HEK293 (cell line): ENCODE data around the gene CYS1.

Experiments used
- CTCF ChIA-PET: fragments of 350-600 bp; formaldehyde crosslinking; extraction: SDS; loops from one replicate; lab custom pipeline; 2021; ENCODE audit warnings: antibody characterized with exemption; lab: Yijun Ruan, JAX
- POLR2A ChIA-PET: fragments of 300-600 bp; formaldehyde crosslinking; extraction: SDS; loops from one replicate; lab custom pipeline; 2020; ENCODE audit warnings: antibody characterized with exemption, inconsistent platforms; lab: Yijun Ruan, JAX
- H3K27ac ChIP-seq: fragments of 200-500 bp; sonication (Bioruptor generic); 2 replicates; pipeline ENCODE4 v1.5.1; 2014; ENCODE audit warnings: low read depth, low read length, control low read depth, inconsistent platforms; ENCODE audit errors: extremely low read depth
- H3K36me3 ChIP-seq, 2 experiments: fragments of 200-500 bp in 1 of 2; sonication (Bioruptor generic) in 1 of 2; 1 replicate in 1 of 2; 2 replicates in 1 of 2; pipeline ENCODE4 v1.5.1; 2014 to 2017; ENCODE audit warnings: inconsistent platforms in 2 of 2, low read length in 2 of 2; ENCODE audit not compliant: control insufficient read depth in 2 of 2, insufficient read depth in 1 of 2
- H3K4me1 ChIP-seq: fragments of 200-500 bp; sonication (Bioruptor generic); 2 replicates; pipeline ENCODE4 v1.5.1; 2014; ENCODE audit warnings: mild to moderate bottlenecking, low read length, inconsistent platforms; ENCODE audit not compliant: control insufficient read depth, insufficient read depth
- H3K4me3 ChIP-seq: 2 replicates; pipeline ENCODE4 v1.5.1; 2011; ENCODE audit warnings: low read depth, mild to moderate bottlenecking, control low read depth, low read length, moderate library complexity
- H3K9me3 ChIP-seq: fragments of 200-500 bp; sonication (Bioruptor generic); 2 replicates; pipeline ENCODE4 v1.5.1; 2014; ENCODE audit warnings: low read depth, low read length, inconsistent platforms; ENCODE audit not compliant: control insufficient read depth, insufficient read depth
- BCL11B ChIP-seq: fragments of 450-650 bp; formaldehyde crosslinking; IDR thresholded peaks from 2 replicates; pipeline ENCODE4 v1.5.1; 2016; ENCODE audit warnings: low read depth, missing biosample characterization, missing genetic modification characterization
- GLI4 ChIP-seq: fragments of 450-650 bp; formaldehyde crosslinking; IDR thresholded peaks from 2 replicates; pipeline ENCODE4 v1.5.1; 2016; ENCODE audit warnings: missing biosample characterization, missing genetic modification characterization
- GLIS1 ChIP-seq: fragments of 450-650 bp; formaldehyde crosslinking; IDR thresholded peaks from 2 replicates; pipeline ENCODE4 v1.5.1; 2016; ENCODE audit warnings: missing biosample characterization, missing genetic modification characterization
- GLIS2 ChIP-seq: fragments of 450-650 bp; formaldehyde crosslinking; IDR thresholded peaks from 2 replicates; pipeline ENCODE4 v1.5.1; 2016; ENCODE audit warnings: missing biosample characterization, missing genetic modification characterization
- HOXD13 ChIP-seq: sonication (generic); formaldehyde crosslinking; IDR thresholded peaks from 2 replicates; pipeline ENCODE4 v1.8.0; 2022; ENCODE audit warnings: missing genetic modification reagents, borderline replicate concordance
- MEIS1 ChIP-seq: sonication (generic); formaldehyde crosslinking; IDR thresholded peaks from 2 replicates; pipeline ENCODE4 v1.8.1; 2022; ENCODE audit warnings: missing genetic modification reagents, mild to moderate bottlenecking, borderline replicate concordance
- SCRT2 ChIP-seq: fragments of 450-650 bp; formaldehyde crosslinking; IDR thresholded peaks from 2 replicates; pipeline ENCODE4 v1.5.1; 2016; ENCODE audit warnings: missing biosample characterization, missing genetic modification characterization
- ZNF10 ChIP-seq: fragments of 450-650 bp; formaldehyde crosslinking; IDR thresholded peaks from 2 replicates; pipeline ENCODE4 v1.5.1; 2017; ENCODE audit warnings: missing biosample characterization, missing genetic modification characterization
- ZNF138 ChIP-seq: fragments of 450-650 bp; formaldehyde crosslinking; IDR thresholded peaks from 2 replicates; pipeline ENCODE4 v1.5.1; 2016; ENCODE audit warnings: missing biosample characterization, missing genetic modification characterization, borderline replicate concordance
- ZNF341 ChIP-seq: fragments of 450-650 bp; formaldehyde crosslinking; IDR thresholded peaks from 2 replicates; pipeline ENCODE4; 2016; ENCODE audit warnings: low read depth, missing biosample characterization, missing genetic modification characterization
- ZNF433 ChIP-seq: fragments of 450-650 bp; formaldehyde crosslinking; IDR thresholded peaks from 2 replicates; pipeline ENCODE4 v1.5.1; 2016; ENCODE audit warnings: missing biosample characterization, missing genetic modification characterization, low read depth
- ZNF544 ChIP-seq: fragments of 450-650 bp; formaldehyde crosslinking; IDR thresholded peaks from 2 replicates; pipeline ENCODE4 v1.5.0; 2017; ENCODE audit warnings: missing biosample characterization, missing genetic modification characterization
- ZNF555 ChIP-seq: fragments of 450-650 bp; formaldehyde crosslinking; conservative IDR thresholded peaks from 2 replicates; pipeline ENCODE4 v1.5.1; 2017; ENCODE audit warnings: missing biosample characterization, mild to moderate bottlenecking, missing genetic modification characterization, inconsistent platforms
- ZNF677 ChIP-seq: fragments of 450-650 bp; IDR thresholded peaks from 2 replicates; pipeline ENCODE4 v1.5.0; 2018; ENCODE audit warnings: missing biosample characterization, mild to moderate bottlenecking, missing genetic modification characterization, moderate library complexity
- ZNF707 ChIP-seq: fragments of 450-650 bp; formaldehyde crosslinking; IDR thresholded peaks from 2 replicates; pipeline ENCODE4 v1.5.1; 2016; ENCODE audit warnings: missing biosample characterization, missing genetic modification characterization
- TF ChIP-seq, protein P1 (sequence below): fragments of 450-650 bp; formaldehyde crosslinking; IDR thresholded peaks from 2 replicates; pipeline ENCODE4 v1.5.1; 2016; ENCODE audit warnings: missing biosample characterization, missing genetic modification characterization
- TF ChIP-seq, protein P2 (sequence below): fragments of 450-650 bp; formaldehyde crosslinking; IDR thresholded peaks from 2 replicates; pipeline ENCODE4 v1.5.1; 2016; ENCODE audit warnings: missing biosample characterization, missing genetic modification characterization

CYS1 gene

DNA sequence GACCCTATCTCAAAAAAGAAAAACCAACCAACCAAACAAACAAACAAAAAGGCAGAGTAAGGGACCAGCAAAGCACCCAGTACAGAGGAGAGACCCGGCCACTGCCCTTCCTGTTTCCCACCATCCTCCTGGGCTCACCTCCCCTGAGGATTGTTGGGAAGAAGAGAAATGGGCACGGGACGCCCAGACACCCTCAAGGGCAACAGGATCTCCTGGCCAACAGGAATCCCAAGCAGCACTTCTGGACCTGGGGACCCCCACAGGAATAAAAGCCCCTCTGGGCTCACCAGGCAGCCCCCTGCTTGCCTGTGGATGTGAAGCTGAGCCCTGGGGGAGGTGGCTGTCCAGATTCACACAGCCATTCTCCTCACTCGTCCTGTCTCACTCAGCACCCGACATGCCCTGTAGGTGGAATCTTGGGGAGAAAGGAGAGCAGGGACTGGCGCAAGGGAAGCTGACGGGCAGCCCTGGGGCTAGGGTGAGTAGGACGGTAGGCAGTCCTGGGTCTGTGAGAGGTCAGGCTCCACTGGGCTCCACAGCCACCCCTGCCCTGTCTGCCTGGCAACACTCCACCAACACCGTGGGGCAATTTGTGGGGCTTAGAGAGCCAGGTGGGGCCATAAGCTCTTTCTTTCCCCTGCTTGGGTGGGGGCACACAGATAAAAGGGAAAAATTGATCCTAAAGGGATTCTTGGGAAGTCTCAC lies 18.8 kb downstream of the CYS1 start:
- no peak overlapping the region for H3K4me3 ChIP-seq
- H3K27ac ChIP-seq: no peak overlapping the region
- H3K9me3 ChIP-seq: no peaks in the 10 kb centered on the region
- TF ChIP-seq GLIS1 (tag by site-specific recombination): 0 out of 2 replicates have a peak, but pooled peaks have one; percentile 7
- TF ChIP-seq, protein P1, sequence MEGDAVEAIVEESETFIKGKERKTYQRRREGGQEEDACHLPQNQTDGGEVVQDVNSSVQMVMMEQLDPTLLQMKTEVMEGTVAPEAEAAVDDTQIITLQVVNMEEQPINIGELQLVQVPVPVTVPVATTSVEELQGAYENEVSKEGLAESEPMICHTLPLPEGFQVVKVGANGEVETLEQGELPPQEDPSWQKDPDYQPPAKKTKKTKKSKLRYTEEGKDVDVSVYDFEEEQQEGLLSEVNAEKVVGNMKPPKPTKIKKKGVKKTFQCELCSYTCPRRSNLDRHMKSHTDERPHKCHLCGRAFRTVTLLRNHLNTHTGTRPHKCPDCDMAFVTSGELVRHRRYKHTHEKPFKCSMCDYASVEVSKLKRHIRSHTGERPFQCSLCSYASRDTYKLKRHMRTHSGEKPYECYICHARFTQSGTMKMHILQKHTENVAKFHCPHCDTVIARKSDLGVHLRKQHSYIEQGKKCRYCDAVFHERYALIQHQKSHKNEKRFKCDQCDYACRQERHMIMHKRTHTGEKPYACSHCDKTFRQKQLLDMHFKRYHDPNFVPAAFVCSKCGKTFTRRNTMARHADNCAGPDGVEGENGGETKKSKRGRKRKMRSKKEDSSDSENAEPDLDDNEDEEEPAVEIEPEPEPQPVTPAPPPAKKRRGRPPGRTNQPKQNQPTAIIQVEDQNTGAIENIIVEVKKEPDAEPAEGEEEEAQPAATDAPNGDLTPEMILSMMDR (tag by site-specific recombination): no peak
- 0 out of 2 replicates have a peak, but pooled peaks have one; percentile 9 for TF ChIP-seq ZNF341 (tag by site-specific recombination)
- TF ChIP-seq ZNF677 (tag by site-specific recombination): no peak
- no peak for TF ChIP-seq ZNF544 (tag by site-specific recombination)
- H3K4me1 ChIP-seq: no peaks in the 10 kb centered on the region; the same call in 1 of the 2 replicates
- ChIA-PET POLR2A (no interaction called here), CTCF (interaction anchor here (0.6 to 1.7 kb wide), 5 partner anchors 8 to 391 kb away, joined by 3 to 9 read pairs (median 3); no protein-coding TSS in a partner anchor)
- no peaks in the 10 kb centered on the region for H3K36me3 ChIP-seq

DNA sequence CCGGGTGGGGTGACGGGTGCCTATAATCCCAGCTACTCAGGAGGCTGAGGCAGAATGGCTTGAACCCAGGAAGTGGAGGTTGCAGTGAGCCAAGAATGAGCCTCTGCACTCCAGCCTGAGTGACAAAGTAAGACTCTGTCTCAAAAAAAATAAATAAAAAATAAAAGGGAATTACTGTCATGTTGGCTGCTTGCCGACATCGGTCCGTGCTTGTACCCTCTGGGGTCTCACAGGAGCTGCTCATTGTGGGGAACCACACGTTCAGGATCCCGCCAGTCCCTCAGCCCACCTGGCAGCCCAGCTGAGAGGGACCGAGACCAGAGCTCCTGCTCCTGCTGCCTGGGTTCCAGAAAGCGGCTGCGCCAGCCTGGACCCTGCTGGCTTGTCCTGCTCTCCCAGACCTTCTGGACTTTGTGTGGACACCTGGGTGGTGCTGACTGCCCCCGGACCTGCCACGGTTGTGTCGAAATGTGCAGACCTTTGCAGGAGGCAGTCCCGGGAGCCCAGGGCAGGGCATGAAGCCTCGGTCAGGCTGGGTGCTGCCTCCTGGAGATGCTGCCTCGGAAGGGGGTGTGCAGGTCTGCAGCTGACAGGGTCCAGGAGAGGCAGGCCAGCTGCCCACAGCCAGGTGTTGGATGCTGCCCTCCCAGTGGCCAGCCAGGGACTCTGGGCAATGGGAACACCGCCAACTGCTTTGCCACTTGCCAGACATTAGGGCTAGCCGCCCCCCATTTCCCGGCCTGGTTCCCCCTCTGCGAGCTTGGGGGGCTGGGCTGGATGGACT lies 20.5 kb downstream of the CYS1 start:
- H3K4me3 ChIP-seq: no peak overlapping the region
- ChIA-PET CTCF (interaction anchor here (0.8 to 1.7 kb wide), 6 partner anchors 8 to 376 kb away, joined by 3 to 5 read pairs (median 3); no protein-coding TSS in a partner anchor), POLR2A (interaction anchor here (0.5 kb wide), 1 partner anchor 503 kb away, joined by 8 read pairs; no protein-coding TSS in a partner anchor)
- no peak overlapping the region for H3K27ac ChIP-seq
- H3K36me3 ChIP-seq: peaks cover 0 to 3% of the 10 kb centered on the region in 2 experiments; a peak in 1 of 3 replicates
- TF ChIP-seq ZNF555 (tag by site-specific recombination) (no peak), GLIS2 (tag by site-specific recombination) (no peak), GLI4 (tag by site-specific recombination) (no peak), MEIS1 (CRISPR knock-in tag) (no peak), BCL11B (tag by site-specific recombination) (no peak), ZNF677 (tag by site-specific recombination) (no peak), ZNF10 (tag by site-specific recombination) (no peak), ZNF707 (tag by site-specific recombination) (no peak), ZNF433 (no peak), HOXD13 (CRISPR knock-in tag) (no peak), SCRT2 (tag by site-specific recombination) (no peak), ZNF138 (tag by site-specific recombination) (no peak)
- TF ChIP-seq, protein P2, sequence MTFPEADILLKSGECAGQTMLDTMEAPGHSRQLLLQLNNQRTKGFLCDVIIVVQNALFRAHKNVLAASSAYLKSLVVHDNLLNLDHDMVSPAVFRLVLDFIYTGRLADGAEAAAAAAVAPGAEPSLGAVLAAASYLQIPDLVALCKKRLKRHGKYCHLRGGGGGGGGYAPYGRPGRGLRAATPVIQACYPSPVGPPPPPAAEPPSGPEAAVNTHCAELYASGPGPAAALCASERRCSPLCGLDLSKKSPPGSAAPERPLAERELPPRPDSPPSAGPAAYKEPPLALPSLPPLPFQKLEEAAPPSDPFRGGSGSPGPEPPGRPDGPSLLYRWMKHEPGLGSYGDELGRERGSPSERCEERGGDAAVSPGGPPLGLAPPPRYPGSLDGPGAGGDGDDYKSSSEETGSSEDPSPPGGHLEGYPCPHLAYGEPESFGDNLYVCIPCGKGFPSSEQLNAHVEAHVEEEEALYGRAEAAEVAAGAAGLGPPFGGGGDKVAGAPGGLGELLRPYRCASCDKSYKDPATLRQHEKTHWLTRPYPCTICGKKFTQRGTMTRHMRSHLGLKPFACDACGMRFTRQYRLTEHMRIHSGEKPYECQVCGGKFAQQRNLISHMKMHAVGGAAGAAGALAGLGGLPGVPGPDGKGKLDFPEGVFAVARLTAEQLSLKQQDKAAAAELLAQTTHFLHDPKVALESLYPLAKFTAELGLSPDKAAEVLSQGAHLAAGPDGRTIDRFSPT (tag by site-specific recombination): no peak
- no peaks in the 10 kb centered on the region for H3K9me3 ChIP-seq
- no peaks in the 10 kb centered on the region; the same call in 1 of the 2 replicates for H3K4me1 ChIP-seq
